TTC549 (cell line): ENCODE results near the gene SDHAF2.
"Not testable (repeated sequence)": the region's sequence is repeated elsewhere in the genome, so short reads cannot be mapped to it uniquely, and the experiment has no call there.

Source experiments
- FAIRE-seq: peaks from 2 replicates; lab custom pipeline; 2012; peaks lifted over from hg19 to GRCh38; lab: Jason Lieb, UNC

Gene SDHAF2

GRCh38 chr11:61429691-61430582, at the start of gene SDHAF2, which contains the start of gene CPSF7:
SDHAF2 (plus strand) TSS chr11:61430124; CDS start chr11:61430147, 23 bp downstream.
CPSF7 (minus strand) TSS chr11:61429975; CDS start chr11:61429235, 740 bp downstream.
- no peak for FAIRE-seq

GRCh38 chr11:61380884-61381283, 49.0 kb upstream of the SDHAF2 start:
- no peak for FAIRE-seq

GRCh38 chr11:61383859-61384258, 46.1 kb upstream of the SDHAF2 start:
- FAIRE-seq = not testable (repeated sequence)

- no peak for FAIRE-seq
Observed at GRCh38 chr11:61384271-61385242, 45.4 kb upstream of the SDHAF2 start.

- no peak for FAIRE-seq
Observed at GRCh38 chr11:61390161-61390560, 39.8 kb upstream of the SDHAF2 start.

- no peak for FAIRE-seq
Observed at GRCh38 chr11:61392981-61393595, 36.8 kb upstream of the SDHAF2 start.

- FAIRE-seq = no peak
Observed at GRCh38 chr11:61401173-61401572, 28.8 kb upstream of the SDHAF2 start.

- FAIRE-seq = no peak
Observed at GRCh38 chr11:61401573-61401972, 28.4 kb upstream of the SDHAF2 start.

GRCh38 chr11:61403658-61404057, 26.3 kb upstream of the SDHAF2 start:
- no peak for FAIRE-seq

- FAIRE-seq = no peak
Observed at GRCh38 chr11:61404103-61404502, 25.8 kb upstream of the SDHAF2 start.

- no peak for FAIRE-seq
Observed at GRCh38 chr11:61404641-61405040, 25.3 kb upstream of the SDHAF2 start.

- FAIRE-seq = no peak
Observed at GRCh38 chr11:61406067-61406466, 23.9 kb upstream of the SDHAF2 start.

- FAIRE-seq = no peak
Observed at GRCh38 chr11:61406991-61407728, 22.8 kb upstream of the SDHAF2 start.

GRCh38 chr11:61411589-61411988, 18.3 kb upstream of the SDHAF2 start:
- FAIRE-seq = no peak

GRCh38 chr11:61413496-61413895, 16.4 kb upstream of the SDHAF2 start:
- FAIRE-seq = no peak

GRCh38 chr11:61414547-61414946, 15.4 kb upstream of the SDHAF2 start:
- FAIRE-seq = no peak

GRCh38 chr11:61415381-61415780, 14.5 kb upstream of the SDHAF2 start:
- FAIRE-seq = no peak

GRCh38 chr11:61416941-61417340, 13.0 kb upstream of the SDHAF2 start:
- FAIRE-seq = no peak

GRCh38 chr11:61417670-61418069, 12.3 kb upstream of the SDHAF2 start:
- no peak for FAIRE-seq

GRCh38 chr11:61418136-61418535, 11.8 kb upstream of the SDHAF2 start:
- FAIRE-seq = no peak

- FAIRE-seq = no peak
Observed at GRCh38 chr11:61422226-61422625, 7.7 kb upstream of the SDHAF2 start.
